Neural cell (in vitro differentiated cells): ENCODE measurements around the gene MYCN. TPM values are rescaled to one million over a fixed set of nuclear protein-coding genes. Genes with fewer than 3 reads are reported as not detected.

Source experiments
- H2AFZ ChIP-seq: fragments of 200-600, 300-800 bp; sonication (generic), shearing (Covaris generic); 2 replicates; pipeline ENCODE4 v1.6.0; 2014; ENCODE audit warnings: low read depth, mild to moderate bottlenecking, antibody characterized with exemption, low read length, moderate library complexity
- H3F3A ChIP-seq: fragments of 200-600 bp; shearing (Covaris generic); 2 replicates; pipeline ENCODE4 v1.6.1; 2016; ENCODE audit warnings: mild to moderate bottlenecking, moderate library complexity, mixed read lengths, antibody characterized with exemption, low read length; ENCODE audit not compliant: insufficient read depth, poor library complexity, severe bottlenecking
- H3K27ac ChIP-seq: fragments of 200-600, 300-800 bp; sonication (generic), shearing (Covaris generic); 2 replicates; pipeline ENCODE4 v1.5.1; 2014; ENCODE audit warnings: mild to moderate bottlenecking, low read length, moderate library complexity
- H3K27me3 ChIP-seq: fragments of 300-800, 200-600 bp; sonication (generic), shearing (Covaris generic); 2 replicates; pipeline ENCODE4 v1.6.0; 2014; ENCODE audit warnings: mild to moderate bottlenecking, low read depth, low read length, moderate library complexity; ENCODE audit not compliant: insufficient read depth
- H3K36me3 ChIP-seq: fragments of 300-800, 200-600 bp; sonication (generic), shearing (Covaris generic); 2 replicates; pipeline ENCODE4 v1.5.1; 2014; ENCODE audit warnings: mild to moderate bottlenecking, antibody characterized with exemption, low read length, moderate library complexity; ENCODE audit not compliant: insufficient read depth
- H3K4me2 ChIP-seq: fragments of 300-800, 200-600 bp; sonication (generic), shearing (Covaris generic); 2 replicates; pipeline ENCODE4 v1.6.0; 2014; ENCODE audit warnings: mild to moderate bottlenecking, low read length
- H3K4me3 ChIP-seq: fragments of 300-800, 200-600 bp; sonication (generic), shearing (Covaris generic); 2 replicates; pipeline ENCODE4 v1.5.1; 2014; ENCODE audit warnings: mild to moderate bottlenecking, low read length, moderate library complexity
- H3K79me2 ChIP-seq: fragments of 200-600 bp; shearing (Covaris generic); replicated peaks from 2 replicates; pipeline ENCODE4 v1.6.0; 2014; ENCODE audit warnings: mild to moderate bottlenecking, low read length, moderate library complexity; ENCODE audit not compliant: insufficient read depth
- H3K9ac ChIP-seq: fragments of 300-800, 200-600 bp; sonication (generic), shearing (Covaris generic); 2 replicates; pipeline ENCODE4 v1.6.1; 2016; ENCODE audit warnings: mild to moderate bottlenecking, low read length, mixed read lengths
- H3K9me2 ChIP-seq: fragments of 200-600 bp; shearing (Covaris generic); 2 replicates; pipeline ENCODE4 v1.6.1; 2016; ENCODE audit warnings: mild to moderate bottlenecking, low read length, mixed read lengths; ENCODE audit not compliant: insufficient read depth
- H3K9me3 ChIP-seq: fragments of 200-600, 300-800 bp; sonication (generic), shearing (Covaris generic); 2 replicates; pipeline ENCODE4 v1.6.1; 2016; ENCODE audit warnings: mild to moderate bottlenecking, mixed run types, low read length, moderate library complexity, mixed read lengths
- H4K20me1 ChIP-seq: fragments of 200-600 bp; shearing (Covaris generic); 2 replicates; pipeline ENCODE4 v1.6.1; 2016; ENCODE audit warnings: mild to moderate bottlenecking, mixed run types; ENCODE audit not compliant: insufficient read depth
- EP300 ChIP-seq: fragments of 450-650 bp; conservative IDR thresholded peaks from 2 replicates; pipeline ENCODE4 v1.6.1; 2014; ENCODE audit warnings: antibody characterized with exemption, mild to moderate bottlenecking, moderate library complexity; ENCODE audit not compliant: poor library complexity, severe bottlenecking
- EZH2 ChIP-seq: fragments of 200-600, 300-800 bp; shearing (Covaris generic), sonication (generic); IDR thresholded peaks from 2 replicates; pipeline ENCODE4 v1.6.1; 2014; ENCODE audit warnings: antibody characterized with exemption, low read length, borderline replicate concordance, mild to moderate bottlenecking; ENCODE audit not compliant: insufficient read depth, poor library complexity, severe bottlenecking
- MXI1 ChIP-seq: fragments of 450-650 bp; conservative IDR thresholded peaks from 2 replicates; pipeline ENCODE4 v1.6.1; 2014; ENCODE audit warnings: antibody characterized with exemption, mild to moderate bottlenecking; ENCODE audit not compliant: poor library complexity, severe bottlenecking
- POLR2AphosphoS5 ChIP-seq: IDR thresholded peaks from 2 replicates; pipeline ENCODE4 v1.6.1; 2012
- RAD21 ChIP-seq: fragments of 450-650 bp; conservative IDR thresholded peaks from 2 replicates; pipeline ENCODE4 v1.6.1; 2014; ENCODE audit warnings: antibody characterized with exemption, mild to moderate bottlenecking, moderate library complexity
- SMC3 ChIP-seq: fragments of 450-650 bp; conservative IDR thresholded peaks from 2 replicates; pipeline ENCODE4 v1.6.1; 2014; ENCODE audit warnings: antibody characterized with exemption, mild to moderate bottlenecking, moderate library complexity; ENCODE audit not compliant: poor library complexity
- TAF1 ChIP-seq: IDR thresholded peaks from 2 replicates; pipeline ENCODE4 v1.6.1; 2012; ENCODE audit warnings: low read depth
- polyA plus RNA-seq: library from polyadenylated mRNA; depleted of rRNA; stranded (reverse); fragments of >200 nt; gene quantifications from 2 replicates; pipeline ENCODE4 v1.2.3, GENCODE V29; 2014
- TF ChIP-seq, protein P1 (sequence below): IDR thresholded peaks from 2 replicates; pipeline ENCODE4 v1.6.1; 2012; ENCODE audit warnings: borderline replicate concordance
- TF ChIP-seq, protein P2 (sequence below): fragments of 450-650 bp; IDR thresholded peaks from 2 replicates; pipeline ENCODE4 v1.5.1; 2014; ENCODE audit warnings: antibody characterized with exemption, mild to moderate bottlenecking, moderate library complexity; ENCODE audit not compliant: poor library complexity, severe bottlenecking

Gene MYCN
- polyA plus RNA-seq, 1 donor from 2014 or later: 25.1 TPM

DNA sequence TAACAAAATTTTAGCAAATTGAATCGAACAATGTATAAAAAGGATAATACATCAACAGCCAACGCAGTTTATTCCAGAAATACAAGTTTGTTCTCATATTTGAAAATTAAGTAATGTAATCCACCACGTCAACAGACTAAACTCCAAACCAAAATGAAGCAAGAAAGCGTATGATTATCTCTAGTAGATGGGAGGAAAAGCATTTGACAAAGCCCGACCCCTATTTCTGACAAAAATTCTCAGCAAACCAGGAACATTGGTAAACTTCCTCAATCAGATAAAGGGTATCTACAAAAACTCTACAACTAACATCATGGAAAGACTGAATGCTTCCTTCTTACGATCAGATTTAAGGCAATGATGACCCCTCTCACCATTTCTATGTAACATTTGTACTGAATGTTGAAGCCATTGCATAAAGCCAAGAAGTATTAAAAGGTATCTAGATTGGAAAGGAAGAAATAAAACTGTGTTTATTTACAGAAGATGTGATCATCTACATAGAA lies 34.3 kb upstream of the MYCN start:
- Histone ChIP-seq H3K4me2 (no peak overlapping the region), H3K27ac (no peak overlapping the region), H3K9ac (no peak overlapping the region), H3K27me3 (no peaks in the 10 kb centered on the region), H3F3A (no peaks in the 10 kb centered on the region), H3K79me2 (no peaks in the 10 kb centered on the region), H3K9me2 (no peaks in the 10 kb centered on the region), H3K4me3 (no peak overlapping the region), H3K36me3 (no peaks in the 10 kb centered on the region), H3K9me3 (peaks cover 3% of the 10 kb centered on the region), H4K20me1 (no peaks in the 10 kb centered on the region), H2AFZ (no peak overlapping the region)
- TF ChIP-seq TAF1: no peak
- no peak for TF ChIP-seq SMC3
- no peak for TF ChIP-seq RAD21
- no peak for TF ChIP-seq EZH2
- no peak for TF ChIP-seq POLR2AphosphoS5
- no peak for TF ChIP-seq MXI1
- TF ChIP-seq EP300: no peak
- TF ChIP-seq, protein P1, sequence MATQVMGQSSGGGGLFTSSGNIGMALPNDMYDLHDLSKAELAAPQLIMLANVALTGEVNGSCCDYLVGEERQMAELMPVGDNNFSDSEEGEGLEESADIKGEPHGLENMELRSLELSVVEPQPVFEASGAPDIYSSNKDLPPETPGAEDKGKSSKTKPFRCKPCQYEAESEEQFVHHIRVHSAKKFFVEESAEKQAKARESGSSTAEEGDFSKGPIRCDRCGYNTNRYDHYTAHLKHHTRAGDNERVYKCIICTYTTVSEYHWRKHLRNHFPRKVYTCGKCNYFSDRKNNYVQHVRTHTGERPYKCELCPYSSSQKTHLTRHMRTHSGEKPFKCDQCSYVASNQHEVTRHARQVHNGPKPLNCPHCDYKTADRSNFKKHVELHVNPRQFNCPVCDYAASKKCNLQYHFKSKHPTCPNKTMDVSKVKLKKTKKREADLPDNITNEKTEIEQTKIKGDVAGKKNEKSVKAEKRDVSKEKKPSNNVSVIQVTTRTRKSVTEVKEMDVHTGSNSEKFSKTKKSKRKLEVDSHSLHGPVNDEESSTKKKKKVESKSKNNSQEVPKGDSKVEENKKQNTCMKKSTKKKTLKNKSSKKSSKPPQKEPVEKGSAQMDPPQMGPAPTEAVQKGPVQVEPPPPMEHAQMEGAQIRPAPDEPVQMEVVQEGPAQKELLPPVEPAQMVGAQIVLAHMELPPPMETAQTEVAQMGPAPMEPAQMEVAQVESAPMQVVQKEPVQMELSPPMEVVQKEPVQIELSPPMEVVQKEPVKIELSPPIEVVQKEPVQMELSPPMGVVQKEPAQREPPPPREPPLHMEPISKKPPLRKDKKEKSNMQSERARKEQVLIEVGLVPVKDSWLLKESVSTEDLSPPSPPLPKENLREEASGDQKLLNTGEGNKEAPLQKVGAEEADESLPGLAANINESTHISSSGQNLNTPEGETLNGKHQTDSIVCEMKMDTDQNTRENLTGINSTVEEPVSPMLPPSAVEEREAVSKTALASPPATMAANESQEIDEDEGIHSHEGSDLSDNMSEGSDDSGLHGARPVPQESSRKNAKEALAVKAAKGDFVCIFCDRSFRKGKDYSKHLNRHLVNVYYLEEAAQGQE: no peak
- TF ChIP-seq, protein P2, sequence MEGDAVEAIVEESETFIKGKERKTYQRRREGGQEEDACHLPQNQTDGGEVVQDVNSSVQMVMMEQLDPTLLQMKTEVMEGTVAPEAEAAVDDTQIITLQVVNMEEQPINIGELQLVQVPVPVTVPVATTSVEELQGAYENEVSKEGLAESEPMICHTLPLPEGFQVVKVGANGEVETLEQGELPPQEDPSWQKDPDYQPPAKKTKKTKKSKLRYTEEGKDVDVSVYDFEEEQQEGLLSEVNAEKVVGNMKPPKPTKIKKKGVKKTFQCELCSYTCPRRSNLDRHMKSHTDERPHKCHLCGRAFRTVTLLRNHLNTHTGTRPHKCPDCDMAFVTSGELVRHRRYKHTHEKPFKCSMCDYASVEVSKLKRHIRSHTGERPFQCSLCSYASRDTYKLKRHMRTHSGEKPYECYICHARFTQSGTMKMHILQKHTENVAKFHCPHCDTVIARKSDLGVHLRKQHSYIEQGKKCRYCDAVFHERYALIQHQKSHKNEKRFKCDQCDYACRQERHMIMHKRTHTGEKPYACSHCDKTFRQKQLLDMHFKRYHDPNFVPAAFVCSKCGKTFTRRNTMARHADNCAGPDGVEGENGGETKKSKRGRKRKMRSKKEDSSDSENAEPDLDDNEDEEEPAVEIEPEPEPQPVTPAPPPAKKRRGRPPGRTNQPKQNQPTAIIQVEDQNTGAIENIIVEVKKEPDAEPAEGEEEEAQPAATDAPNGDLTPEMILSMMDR: no peak

DNA sequence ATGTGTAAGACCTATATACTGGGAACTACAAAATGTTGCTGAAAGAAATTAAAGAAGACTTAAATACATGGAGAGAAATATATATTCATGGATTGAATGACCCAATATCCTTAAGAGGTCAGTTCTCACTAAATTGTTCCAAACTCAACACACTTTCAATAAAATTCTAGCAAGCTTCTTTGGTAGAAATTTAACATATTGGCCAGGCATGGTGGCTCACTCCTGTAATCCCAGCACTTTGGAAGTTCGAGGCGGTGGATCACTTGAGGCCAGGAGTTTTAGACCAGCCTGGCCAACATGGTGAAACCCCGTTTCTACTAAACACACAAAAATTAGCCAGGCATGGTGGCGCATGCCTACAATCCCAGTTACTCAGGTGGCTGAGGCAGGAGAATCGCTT lies 33.6 kb upstream of the MYCN start:
- Histone ChIP-seq H2AFZ (no peak overlapping the region), H3K4me3 (no peak overlapping the region), H3K9me2 (no peaks in the 10 kb centered on the region), H3K9ac (no peak overlapping the region), H3K79me2 (no peaks in the 10 kb centered on the region), H3K27me3 (no peaks in the 10 kb centered on the region), H3K27ac (no peak overlapping the region), H3K4me2 (no peak overlapping the region), H3K9me3 (no peaks in the 10 kb centered on the region), H4K20me1 (no peaks in the 10 kb centered on the region), H3F3A (no peaks in the 10 kb centered on the region), H3K36me3 (no peaks in the 10 kb centered on the region)
- TF ChIP-seq RAD21 (no peak), MXI1 (no peak), SMC3 (no peak), EZH2 (no peak), EP300 (no peak), POLR2AphosphoS5 (no peak), TAF1 (no peak)
- TF ChIP-seq, protein P1: no peak
- TF ChIP-seq, protein P2: no peak
